ENCODE data around the gene ECM2. TPM values are rescaled to one million over a fixed set of nuclear protein-coding genes. Genes with fewer than 3 reads are reported as not detected.

Gene ECM2
- total RNA-seq, 1 donor from 2014 or later, result 0.18 TPM

DNA sequence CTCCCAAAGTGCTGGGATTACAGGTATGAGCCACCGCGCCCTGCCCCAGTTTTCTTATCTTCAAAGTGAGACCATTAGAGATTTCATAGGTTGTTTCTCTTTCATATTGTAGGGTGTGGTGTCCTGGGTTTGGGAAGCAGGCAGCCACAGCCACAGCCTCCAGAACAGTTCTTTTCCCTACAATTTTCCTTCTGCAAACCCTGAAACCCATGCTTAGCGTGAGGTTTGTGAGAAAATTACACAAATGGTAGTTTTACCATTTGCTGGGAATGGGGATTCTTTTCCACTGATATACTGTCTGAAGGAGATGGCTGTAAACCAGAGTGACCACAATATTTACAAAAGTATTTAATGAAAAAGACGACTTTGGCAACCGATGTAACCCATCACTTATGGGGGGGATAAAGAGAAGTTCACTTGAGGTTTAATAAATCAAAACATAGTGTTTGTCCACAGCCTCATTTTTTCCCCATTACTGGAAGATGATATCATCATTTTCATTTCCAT is 26.7 kb upstream of the ECM2 start:
- H3K4me2 ChIP-seq (ENCODE audit: low read length), result no peak overlapping the region

DNA sequence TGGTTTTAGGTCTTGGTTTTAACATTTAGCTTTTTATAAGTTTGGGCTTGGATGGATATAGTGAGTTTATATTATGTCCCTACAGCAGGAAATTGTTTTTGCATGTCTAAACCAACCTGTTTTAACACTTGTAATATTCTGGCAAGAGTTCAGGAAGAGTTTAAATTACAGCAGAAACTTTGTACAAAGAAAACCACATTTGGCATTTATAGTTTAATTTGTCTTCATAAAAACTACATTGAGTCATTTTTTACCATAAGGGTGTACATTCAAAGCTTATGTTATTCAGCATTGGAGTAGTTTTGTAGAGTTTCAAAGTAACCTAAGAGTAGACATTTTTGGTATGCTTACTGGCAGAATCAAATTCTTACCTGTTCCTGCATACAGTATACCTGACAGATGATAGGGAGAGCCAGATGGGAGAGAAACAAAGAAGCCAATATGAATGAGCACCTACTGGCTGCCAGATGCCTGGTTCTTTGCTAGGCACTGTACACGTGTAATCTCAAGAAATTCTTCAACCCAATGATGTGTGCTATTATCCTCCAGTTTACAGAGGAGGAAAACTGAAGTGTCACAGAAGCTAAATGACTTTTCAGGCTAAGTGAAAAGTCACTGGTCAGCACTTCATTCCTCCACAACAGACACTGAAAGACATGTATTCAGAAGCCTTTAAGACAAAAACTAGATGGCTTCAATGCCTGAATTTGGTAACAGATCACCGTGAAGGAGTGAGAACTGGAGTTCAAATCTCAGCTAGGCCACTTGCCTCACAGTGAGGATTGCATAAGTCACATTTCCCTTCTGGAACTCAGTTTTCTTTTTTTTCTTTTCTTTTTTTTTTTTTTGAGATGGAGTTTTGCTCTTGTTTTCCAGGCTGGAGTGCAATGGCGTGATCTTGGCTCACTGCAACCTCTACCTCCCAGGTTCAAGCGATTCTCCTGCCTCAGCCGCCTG is 25.9 kb upstream of the ECM2 start:
- no peaks in the 10 kb centered on the region for H3K36me3 ChIP-seq (ENCODE audit: insufficient read depth, low read length)
- TF ChIP-seq EZH2 (IDR thresholded peaks at IDR 0.05; ENCODE audit: insufficient read depth, low read length), result no peak
- TF ChIP-seq, protein P1, sequence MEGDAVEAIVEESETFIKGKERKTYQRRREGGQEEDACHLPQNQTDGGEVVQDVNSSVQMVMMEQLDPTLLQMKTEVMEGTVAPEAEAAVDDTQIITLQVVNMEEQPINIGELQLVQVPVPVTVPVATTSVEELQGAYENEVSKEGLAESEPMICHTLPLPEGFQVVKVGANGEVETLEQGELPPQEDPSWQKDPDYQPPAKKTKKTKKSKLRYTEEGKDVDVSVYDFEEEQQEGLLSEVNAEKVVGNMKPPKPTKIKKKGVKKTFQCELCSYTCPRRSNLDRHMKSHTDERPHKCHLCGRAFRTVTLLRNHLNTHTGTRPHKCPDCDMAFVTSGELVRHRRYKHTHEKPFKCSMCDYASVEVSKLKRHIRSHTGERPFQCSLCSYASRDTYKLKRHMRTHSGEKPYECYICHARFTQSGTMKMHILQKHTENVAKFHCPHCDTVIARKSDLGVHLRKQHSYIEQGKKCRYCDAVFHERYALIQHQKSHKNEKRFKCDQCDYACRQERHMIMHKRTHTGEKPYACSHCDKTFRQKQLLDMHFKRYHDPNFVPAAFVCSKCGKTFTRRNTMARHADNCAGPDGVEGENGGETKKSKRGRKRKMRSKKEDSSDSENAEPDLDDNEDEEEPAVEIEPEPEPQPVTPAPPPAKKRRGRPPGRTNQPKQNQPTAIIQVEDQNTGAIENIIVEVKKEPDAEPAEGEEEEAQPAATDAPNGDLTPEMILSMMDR (IDR thresholded peaks at IDR 0.05; ENCODE audit: insufficient read depth, low read depth, low read length), result no peak
- H2AFZ ChIP-seq (ENCODE audit: low read depth, low read length), result no peak overlapping the region
- no peak overlapping the region for H3K27ac Mint-ChIP-seq (ENCODE audit: unreplicated experiment)
- H3K27ac ChIP-seq (ENCODE audit: low read depth, low read length), result no peak overlapping the region
- H3K4me1 ChIP-seq (ENCODE audit: insufficient read depth, low read length), result peaks cover 12% of the 10 kb centered on the region
- H4K20me1 ChIP-seq (ENCODE audit: insufficient read depth, low read length), result no peaks in the 10 kb centered on the region
- H3K27me3 Mint-ChIP-seq (ENCODE audit: low read depth, unreplicated experiment), result no peaks in the 10 kb centered on the region
- no peaks in the 10 kb centered on the region for H3K27me3 ChIP-seq (ENCODE audit: insufficient read depth, low read length)
- DNase-seq (ENCODE audit: low read depth) (peak; percentile 82), FAIRE-seq (peak; percentile 23)
- H3K9ac ChIP-seq (ENCODE audit: low read length), result no peak overlapping the region
- H3K4me2 ChIP-seq (ENCODE audit: low read length), result no peak overlapping the region
- no peak overlapping the region for H3K4me3 ChIP-seq (ENCODE audit: insufficient read depth, low read depth, low read length)
- H3K4me1 Mint-ChIP-seq (ENCODE audit: low read depth, unreplicated experiment), result peaks cover 5% of the 10 kb centered on the region
- H3K9me3 ChIP-seq (ENCODE audit: insufficient read depth, low read depth, low read length), result no peaks in the 10 kb centered on the region
- H3K4me3 Mint-ChIP-seq (ENCODE audit: unreplicated experiment), result no peak overlapping the region
- no peaks in the 10 kb centered on the region for H3K79me2 ChIP-seq (ENCODE audit: insufficient read depth, low read length)
- H3K9me3 Mint-ChIP-seq (ENCODE audit: unreplicated experiment), result peaks cover 2% of the 10 kb centered on the region
- H3K36me3 Mint-ChIP-seq (ENCODE audit: low read depth, unreplicated experiment), result no peaks in the 10 kb centered on the region

More for the DNA sequence above, 26.7 kb upstream of the ECM2 start:
- Histone ChIP-seq H3K4me1 (ENCODE audit: insufficient read depth, low read length) (peaks cover 12% of the 10 kb centered on the region), H3K4me3 (ENCODE audit: insufficient read depth, low read depth, low read length) (no peak overlapping the region), H3K9ac (ENCODE audit: low read length) (peak overlapping the region; percentile 14), H2AFZ (ENCODE audit: low read depth, low read length) (no peak overlapping the region), H3K9me3 (ENCODE audit: insufficient read depth, low read depth, low read length) (no peaks in the 10 kb centered on the region), H3K27me3 (ENCODE audit: insufficient read depth, low read length) (no peaks in the 10 kb centered on the region), H3K27ac (ENCODE audit: low read depth, low read length) (peak overlapping the region; percentile 63), H4K20me1 (ENCODE audit: insufficient read depth, low read length) (no peaks in the 10 kb centered on the region), H3K36me3 (ENCODE audit: insufficient read depth, low read length) (no peaks in the 10 kb centered on the region), H3K79me2 (ENCODE audit: insufficient read depth, low read length) (no peaks in the 10 kb centered on the region)
- Mint-ChIP-seq H3K36me3 (ENCODE audit: low read depth, unreplicated experiment) (no peaks in the 10 kb centered on the region), H3K4me3 (ENCODE audit: unreplicated experiment) (no peak overlapping the region), H3K4me1 (ENCODE audit: low read depth, unreplicated experiment) (peaks cover 5% of the 10 kb centered on the region), H3K27me3 (ENCODE audit: low read depth, unreplicated experiment) (no peaks in the 10 kb centered on the region), H3K27ac (ENCODE audit: unreplicated experiment) (no peak overlapping the region), H3K9me3 (ENCODE audit: unreplicated experiment) (peaks cover 2% of the 10 kb centered on the region)
- TF ChIP-seq, protein P1 (IDR thresholded peaks at IDR 0.05; ENCODE audit: insufficient read depth, low read depth, low read length), result no peak
- no peak for TF ChIP-seq EZH2 (IDR thresholded peaks at IDR 0.05; ENCODE audit: insufficient read depth, low read length)
- FAIRE-seq (no peak), DNase-seq (ENCODE audit: low read depth) (peak; percentile 96)
